Activated T-cell treated with anti-CD3 and anti-CD28 coated beads, Interleukin-2, amount 50 U/mL, for 1 hour (primary cell): Measurements from ENCODE around the gene ERGIC1.
A peak's percentile ranks its signal among the peaks of the same experiment; 100 is the strongest.

Experiments
- DNase-seq: peaks from one replicate; pipeline ENCODE4 v3.0.0-alpha.2; 2020

The ERGIC1 gene

DNA sequence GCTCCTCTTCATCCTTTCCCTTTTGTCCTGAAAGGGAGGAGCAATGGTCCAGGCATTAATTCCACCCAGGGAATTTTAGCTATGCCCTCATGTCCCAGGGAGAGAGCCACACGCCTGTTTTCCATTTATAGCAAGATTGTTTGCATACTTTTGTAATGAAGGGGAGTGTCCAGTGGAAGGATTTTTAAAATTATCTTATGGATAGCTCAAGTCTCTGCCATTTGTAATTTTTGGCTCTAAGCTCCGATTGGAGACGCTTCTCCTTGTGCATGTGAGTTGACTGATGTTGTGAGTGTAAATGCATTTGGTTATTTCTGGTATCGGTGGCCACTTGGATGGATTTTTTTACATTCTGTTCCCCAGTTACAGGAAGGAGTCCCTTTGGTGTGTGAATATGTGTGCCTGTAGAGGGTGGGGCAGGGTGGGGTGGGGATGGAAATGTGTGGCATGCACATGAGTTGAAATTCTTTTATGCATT, 118.0 kb downstream of the ERGIC1 start:
- DNase-seq = no peak

DNA sequence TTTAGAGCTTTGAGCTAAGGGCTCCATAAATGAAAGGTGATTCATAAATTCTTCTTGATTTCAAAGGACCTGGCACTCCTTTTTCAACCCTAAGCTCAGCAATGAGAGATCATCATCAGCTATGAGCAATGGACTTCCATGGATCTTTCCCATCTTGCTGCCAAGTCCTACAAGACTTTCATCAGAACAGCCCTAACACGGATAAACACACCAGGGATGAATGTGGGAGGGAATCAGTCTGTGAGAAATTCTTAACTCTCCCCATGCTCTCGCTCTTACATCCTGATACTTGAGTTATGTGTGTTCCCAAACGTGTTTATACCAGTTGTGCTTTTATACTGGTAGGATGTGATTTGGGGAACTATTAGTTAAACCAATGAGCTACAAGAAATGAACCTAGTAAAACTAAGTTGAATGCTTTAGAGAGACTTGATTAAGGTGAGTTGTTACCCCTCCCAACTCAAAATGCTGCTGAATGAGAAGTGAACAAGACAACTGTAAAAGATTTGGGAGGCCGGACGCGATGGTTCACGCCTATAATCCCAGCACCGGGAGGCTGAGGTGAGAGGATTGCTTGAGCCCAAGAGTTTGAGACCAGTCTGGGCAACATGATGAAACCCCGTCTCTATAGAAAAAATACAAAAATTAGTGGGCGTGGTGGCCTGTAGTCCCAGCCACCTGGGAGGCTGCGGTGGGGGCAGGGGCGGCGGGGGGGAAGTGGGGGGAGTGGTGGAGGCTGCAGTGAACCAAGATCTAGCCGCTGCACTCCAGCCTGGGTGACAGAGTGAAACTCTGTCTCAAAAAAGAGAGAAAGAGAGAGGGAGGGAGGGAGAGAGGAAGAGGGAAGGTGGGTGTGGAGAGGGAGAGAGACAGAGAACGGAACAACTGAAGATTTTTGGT, 120.0 kb downstream of the ERGIC1 start:
- no peak for DNase-seq

DNA sequence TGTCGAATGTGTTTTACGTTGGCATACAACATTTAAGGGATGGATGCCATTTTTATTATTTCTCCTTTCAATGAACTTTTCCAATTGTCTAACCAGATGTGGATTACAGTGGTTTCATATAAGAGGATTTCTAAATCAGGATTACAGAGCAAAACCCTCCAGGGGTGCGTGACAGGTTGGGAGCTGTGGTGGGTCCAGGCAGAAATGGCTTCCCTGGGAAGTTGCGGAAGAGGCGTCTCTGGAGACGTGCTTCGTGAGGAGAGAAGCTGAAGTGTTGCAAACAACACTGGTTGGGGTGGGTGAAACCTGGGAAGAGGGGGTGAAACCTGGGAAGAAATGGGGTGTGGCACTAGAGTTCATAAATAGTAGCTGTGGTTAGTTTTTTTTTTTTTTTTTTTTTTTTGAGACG, 120.7 kb downstream of the ERGIC1 start:
- no peak for DNase-seq

DNA sequence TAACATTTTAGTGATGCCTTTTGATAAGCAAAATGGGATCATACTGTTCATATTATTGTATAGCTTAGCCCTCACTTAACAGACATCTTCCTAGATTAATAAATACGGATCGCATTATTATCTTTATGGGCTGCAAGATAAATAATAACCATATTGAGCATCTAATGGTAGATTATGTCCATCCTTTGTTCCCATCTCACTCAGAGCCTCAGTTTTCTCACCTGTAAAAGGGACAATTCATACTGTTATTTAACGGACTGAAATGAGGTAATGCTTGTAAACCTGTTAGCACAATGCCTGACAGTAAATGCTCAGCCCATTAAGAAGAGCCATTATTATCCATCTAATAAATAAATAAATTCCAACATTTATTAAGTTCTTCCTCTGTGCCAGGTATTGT, 122.2 kb downstream of the ERGIC1 start:
- DNase-seq = no peak

DNA sequence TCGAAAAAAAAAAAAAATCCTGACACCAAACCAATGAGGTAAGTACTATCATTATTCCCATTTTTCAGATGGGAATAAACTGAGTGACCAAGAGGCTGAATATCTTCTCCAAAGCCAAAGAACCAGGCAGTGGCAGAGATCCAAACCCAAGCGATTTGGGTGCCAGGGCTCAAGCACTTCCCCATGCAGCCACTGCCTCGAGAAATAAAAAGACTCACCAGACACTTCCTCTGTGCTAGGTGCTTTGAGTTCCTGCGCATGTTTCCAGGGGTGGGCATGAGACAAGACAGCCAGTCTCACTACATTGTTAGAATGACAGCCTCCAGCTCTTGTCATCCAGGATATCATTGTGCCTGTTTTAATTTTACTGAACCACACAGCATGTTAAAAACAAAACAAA, 122.9 kb downstream of the ERGIC1 start:
- no peak for DNase-seq

DNA sequence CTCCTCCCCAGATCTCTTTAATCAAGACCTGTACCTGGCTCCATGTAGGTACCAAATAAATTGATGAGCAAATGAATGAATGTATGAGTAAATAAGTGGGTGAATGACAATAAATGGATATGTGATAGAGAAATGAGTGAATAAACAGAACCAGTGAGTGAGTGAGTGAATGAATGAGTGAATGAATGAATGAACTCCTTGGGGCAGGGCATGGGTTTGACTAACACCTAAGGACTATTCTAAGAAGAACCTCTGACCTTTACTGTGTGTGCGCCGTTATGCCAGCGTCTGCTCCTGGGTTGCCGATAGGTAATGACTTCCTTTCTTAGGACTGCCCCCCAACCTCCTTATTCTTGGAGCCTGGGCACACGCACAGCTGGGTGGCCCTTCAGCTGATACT, 123.4 kb downstream of the ERGIC1 start:
- DNase-seq = no peak

DNA sequence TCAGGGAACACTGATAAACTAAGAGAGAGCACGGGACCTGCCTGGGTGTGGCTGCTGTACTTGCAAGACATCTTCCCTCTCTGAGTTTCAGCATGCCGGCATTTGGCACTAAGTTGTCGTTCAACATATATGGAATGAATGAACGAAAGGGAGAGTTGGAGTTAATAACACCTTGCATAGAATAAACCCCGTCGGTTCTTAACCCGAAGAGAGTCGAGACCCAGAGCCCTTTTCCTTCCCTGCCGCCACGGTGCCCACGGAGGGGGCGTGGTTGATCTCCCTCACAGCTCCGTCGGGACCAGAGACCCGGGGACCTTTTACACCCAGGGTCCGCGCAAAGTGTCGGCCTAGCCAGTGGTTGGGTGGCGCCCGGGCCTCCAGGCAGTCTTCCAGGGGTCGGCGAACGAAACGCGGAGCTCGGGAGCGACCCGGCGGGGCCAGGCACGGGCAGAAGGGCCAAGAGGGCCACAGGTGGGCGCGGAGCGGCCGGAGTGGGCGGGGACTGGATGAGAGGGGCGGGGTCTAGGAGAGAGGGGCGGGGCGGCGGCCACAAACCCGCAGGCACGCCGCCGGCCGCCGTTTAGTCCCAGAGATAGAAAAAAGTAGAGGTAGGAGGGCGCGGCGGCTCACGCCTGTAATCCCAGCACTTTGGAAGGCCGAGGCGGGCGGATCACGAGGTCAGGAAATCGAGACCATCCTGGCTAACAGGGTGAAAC, 124.4 kb downstream of the ERGIC1 start:
- peak; percentile 69 for DNase-seq

DNA sequence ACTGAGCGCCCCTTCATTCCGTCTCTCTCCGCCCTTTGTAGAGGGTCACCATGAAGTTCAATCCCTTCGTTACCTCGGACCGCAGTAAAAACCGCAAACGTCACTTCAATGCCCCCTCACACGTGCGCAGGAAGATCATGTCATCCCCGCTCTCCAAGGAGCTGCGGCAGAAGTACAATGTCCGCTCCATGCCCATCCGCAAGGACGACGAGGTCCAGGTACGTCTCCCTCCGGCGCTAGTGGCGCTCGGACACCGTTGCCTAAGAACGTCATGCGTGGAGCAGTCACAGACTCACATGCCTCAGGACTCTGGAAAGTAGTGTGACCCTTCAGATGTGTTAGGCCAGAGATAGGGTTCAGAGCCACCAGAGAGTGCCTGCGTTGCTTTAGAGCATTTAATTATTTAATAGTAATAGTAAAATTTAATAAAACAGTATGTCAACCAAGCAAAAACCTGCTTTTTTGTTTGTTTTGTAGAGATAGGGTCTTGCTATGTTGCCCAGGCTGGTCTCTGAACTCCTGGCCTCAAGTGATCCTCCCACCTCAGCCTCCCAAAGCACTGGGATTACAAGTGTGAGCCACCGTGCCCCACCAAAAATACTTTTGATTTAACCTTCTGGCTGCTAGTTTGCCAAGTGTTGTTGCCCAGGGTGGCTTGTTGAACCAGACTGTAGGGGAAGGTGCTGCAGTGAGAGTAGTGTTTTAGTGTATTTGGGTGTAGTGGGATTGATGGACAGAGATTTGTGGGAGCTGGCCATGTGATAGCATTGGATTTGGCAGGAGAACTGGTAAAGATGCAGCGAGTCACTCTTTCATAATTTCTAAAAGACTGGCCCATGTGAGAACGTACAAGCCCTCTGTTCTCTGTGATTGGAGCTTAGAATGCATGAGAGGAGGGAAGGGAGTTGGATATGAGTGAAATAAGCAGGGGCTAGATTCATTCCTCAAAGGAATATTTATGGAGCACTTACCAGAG, 126.1 kb downstream of the ERGIC1 start:
- no peak for DNase-seq

DNA sequence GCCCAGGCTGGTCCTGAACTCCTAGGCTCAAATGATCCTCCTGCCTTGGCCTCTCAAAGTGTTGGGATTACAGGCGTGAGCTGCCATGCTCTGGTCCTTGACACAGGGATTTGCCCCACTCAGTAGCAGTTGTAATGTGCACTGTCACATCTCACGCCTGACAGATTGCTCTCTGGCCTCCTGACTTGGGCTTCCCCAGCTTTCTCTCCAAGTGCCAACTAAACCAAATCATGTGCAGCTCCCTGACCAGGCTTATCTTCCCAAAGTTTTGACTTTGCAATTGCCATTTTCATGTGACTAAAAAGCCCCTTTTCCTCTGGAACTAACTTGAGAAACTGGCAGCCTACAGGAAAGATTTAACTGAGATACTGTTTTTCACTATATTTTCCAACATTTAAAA, 135.9 kb downstream of the ERGIC1 start:
- DNase-seq = no peak

DNA sequence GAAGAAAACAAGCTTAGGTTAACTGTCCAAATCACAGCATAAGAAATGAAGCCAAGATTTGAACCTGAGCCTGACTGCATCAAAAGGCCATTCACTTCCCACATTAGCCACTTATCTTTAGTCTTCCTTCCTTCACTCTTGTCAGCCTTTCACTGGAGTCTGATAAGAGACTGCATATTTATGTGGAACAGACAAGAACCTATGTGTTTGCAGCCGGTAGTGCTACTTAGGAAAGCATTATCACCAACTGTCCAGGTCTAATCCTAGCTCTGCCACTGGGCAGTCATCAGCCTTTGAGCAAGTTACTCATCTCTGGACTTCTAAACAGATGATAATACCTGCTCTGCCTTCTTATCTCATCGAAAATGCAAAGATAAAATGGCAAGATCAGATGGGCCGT, 137.4 kb downstream of the ERGIC1 start:
- no peak for DNase-seq

DNA sequence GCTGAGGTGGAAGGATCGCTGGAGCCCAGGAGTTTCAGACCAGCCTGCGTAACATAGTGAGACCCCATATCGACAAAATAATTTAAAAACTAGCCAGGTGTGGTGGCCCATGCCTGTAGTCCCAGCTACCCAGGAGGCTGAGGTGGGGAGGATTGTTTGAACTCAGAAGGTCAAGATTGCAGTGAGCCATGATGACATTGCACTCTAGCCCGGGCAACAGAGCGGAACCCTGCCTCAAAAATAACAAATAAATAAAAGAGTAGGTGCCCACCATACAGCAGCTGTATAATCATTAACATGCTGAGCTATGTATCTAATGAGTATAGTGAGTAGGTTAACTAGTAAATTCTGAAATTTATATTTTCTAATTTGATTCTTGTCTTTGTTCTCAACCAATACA, 138.5 kb downstream of the ERGIC1 start:
- no peak for DNase-seq

DNA sequence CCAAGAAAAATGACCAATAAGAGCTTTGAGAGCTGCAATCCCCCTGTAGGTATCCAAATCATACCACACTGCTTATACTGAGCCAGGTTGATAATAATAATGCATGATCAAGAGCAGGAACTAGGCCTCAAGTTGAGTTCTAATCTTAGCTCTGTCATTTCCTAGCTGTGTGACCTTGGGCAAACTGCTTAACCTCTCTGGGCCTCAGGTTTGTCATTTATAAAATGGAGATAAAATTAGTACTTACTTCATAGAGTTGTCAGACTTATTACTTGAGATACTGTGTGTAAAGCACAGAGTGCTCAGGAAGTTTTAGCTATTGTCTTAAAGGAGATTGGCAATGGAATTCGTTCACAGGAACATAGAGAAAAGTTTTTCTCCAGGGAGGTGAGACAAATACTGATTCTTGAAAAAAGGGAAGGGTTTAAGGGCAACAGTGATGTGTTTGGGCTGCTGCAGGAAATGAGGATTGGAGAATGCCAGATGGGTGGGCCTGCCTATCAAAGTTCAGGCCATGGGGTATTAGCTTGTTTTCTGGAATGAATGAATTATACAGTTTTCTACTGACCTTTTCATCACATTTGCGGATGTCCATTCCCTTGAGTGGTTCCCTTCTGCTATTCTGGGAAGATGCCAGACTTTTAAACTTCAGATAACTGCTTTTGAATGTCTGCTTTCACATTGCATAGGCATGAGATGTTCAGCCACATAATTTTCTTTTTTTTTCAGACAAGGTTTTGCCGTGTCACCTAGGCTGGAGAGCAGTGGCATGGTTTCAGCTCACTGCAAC, 139.3 kb downstream of the ERGIC1 start:
- no peak for DNase-seq

DNA sequence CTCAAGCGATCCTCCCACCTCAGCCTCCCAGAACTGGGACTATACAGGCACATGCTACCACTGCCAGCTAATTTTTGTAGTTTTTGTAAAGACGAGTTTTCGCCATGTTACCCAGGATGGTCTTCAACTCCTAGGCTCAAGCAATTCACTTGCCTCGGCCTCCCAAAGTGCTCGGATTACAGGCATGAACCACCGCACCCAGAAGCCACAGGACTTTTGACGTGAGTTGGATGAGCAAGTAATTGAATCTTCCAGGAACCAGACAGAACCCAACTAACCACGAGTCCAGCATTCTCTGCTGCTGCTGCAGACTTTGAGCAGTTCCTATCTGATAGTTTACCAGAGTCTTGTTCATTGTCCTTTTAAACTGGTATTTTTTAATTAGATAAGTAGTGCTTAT, 139.9 kb downstream of the ERGIC1 start:
- DNase-seq = no peak

DNA sequence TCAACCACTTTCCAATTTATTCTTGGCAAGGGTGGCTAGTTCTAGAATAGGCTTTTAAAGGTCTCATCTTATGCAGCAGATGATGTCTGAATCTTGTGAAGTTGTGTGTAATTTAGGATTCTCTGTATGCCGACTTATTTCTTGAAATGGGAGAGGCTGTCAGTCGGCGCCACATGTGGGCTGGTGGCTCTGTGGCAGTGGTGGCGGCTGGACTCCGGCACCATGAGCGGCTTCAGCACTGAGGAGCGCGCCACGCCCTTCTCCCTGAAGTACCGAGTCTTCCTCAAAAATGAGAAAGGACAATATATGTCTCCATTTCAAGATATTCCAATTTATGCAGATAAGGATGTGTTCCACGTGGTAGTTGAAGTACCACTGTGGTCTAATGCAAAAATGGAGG, 141.2 kb downstream of the ERGIC1 start:
- no peak for DNase-seq

DNA sequence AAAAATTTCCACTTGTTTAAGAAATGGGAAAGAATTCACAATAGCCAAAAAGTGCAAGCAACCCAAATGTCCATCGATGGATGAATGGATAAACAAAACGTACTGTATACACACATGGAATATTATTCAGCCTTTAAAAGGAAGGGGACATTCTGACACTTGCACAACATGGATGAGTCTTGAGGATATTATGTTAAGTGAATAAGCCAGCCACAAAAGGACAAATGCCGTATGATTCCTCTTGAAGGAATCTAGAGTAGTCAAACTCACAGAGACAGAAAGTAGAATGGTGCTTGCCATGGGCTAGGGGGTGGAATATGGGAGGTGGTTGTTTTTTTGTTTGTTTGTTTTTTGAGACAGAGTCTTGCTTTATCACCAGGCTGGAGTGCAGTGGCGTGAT, 145.7 kb downstream of the ERGIC1 start:
- DNase-seq = no peak

DNA sequence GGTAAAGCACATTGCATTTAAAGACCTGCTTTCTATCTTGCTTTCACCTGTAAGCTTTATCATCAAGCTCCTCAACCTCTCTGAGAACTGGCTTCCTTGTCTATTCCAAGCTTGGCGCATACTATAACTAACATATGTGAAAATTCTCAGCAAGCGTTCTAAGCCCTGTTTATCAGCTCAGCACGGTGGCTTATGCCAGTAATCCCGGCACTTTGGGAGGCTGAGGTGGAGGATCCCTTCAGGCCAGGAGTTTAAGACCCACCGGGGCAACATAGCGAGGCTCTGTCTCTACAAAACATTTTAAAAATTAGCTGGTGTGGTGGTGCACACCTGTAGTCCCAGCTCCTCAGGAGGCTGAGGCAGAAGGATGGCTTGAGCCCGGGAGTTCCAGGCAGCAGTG, 147.9 kb downstream of the ERGIC1 start:
- DNase-seq = no peak

DNA sequence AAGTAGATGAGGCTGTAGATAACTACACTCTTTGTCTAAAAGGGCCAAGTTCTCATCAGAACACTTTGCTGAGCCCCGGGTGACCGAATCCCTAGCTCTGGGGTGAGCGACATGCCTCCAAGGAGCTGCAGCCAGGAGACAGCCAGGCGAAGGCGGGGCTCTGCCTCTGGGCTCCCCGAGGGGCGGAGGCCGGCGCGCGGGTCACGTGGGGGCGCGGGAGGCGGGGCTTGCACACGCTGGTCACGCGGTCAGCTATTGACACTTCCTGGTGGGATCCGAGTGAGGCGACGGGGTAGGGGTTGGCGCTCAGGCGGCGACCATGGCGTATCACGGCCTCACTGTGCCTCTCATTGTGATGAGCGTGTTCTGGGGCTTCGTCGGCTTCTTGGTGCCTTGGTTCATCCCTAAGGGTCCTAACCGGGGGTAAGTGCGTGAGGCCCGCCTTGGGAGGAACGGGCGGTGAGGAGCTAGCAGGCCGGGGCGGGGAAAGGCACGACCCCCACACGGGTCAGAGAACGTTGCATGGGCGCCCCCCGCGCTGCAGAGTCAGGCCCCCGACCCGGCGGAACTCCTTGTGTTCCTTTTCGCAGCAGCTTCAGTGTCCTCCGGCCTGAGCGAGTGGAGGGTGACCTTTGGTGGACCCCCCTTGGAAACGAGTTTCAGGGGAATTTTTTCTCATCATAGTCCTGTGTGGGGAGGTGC, 149.6 kb downstream of the ERGIC1 start, which contains the start of gene ATP6V0E1:
Gene ATP6V0E1, plus strand, starts transcription at position 230 of the 702 bp plus-strand sequence. Its CDS starts 90 bp downstream, at position 320.
- peak; percentile 95 for DNase-seq

DNA sequence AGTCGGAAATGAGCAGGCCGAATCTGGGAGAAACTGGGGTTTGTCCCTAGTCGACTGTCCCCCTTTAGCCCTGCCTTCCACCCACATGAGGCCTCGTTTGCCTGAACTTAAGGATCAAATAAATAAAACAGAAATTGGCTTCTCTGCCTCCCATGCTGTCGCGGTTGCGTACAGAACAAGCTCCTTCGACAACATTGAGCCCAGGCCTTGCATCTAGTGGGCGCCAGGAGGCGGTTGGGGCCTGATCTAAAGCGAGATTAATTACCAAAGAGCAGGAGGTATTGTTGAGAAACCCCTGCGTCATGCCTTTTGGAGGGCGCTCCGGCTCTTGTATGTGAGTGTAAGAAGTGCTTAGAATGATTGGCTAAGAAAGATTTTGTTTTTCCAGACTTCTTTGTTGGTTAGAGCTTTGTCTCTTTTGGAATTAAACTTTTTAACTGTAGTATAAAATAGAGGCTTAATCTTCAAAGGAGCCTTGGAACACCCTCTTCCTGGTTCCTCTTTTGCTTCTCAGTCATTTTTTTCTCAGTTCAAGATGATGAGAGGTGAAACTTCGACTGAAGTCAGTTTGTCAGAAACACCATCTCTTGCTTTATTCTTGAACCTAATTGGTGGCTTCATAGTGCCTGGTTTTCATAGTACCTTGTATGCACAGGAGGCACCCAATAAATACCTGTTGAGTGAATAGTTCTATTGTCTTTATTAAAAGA, 150.3 kb downstream of the ERGIC1 start:
- peak; percentile 77 for DNase-seq

DNA sequence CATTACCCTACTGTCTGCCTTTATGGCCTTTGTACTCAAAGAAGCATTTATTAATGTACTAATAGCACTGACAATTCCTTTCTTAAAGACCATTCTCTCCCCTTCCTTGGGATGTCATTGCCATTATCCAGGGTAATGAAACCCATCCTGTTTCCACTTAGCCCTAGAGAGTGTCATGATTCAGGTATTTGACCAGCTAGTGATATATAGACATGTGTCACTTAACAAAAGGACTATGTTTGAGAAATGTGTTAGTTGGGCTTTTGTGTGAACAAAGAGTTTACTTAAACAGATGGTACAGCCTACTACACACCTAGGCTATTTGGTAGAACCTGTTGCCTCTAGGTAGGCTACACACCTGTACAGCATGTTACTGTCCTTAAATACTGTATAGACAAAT, 151.5 kb downstream of the ERGIC1 start:
- DNase-seq = no peak

DNA sequence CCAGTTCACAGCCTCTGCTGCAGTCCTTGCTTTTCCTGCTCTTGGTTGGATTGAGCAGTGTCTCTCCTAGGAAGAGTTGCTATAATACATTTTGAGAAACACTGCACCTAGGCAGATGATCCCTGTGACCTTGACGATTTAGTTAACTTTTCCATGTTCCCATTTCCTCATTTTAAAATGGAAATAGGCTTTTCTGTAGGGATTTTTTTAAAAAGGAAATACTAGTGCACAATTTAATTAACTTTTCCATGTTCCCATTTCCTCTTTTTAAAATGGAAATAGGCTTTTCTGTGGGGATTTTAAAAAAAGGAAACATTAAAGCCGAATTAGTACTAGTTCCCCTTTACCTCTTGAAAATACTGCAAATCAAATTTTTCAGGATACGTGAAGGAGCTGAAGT, 154.2 kb downstream of the ERGIC1 start:
- DNase-seq = no peak

DNA sequence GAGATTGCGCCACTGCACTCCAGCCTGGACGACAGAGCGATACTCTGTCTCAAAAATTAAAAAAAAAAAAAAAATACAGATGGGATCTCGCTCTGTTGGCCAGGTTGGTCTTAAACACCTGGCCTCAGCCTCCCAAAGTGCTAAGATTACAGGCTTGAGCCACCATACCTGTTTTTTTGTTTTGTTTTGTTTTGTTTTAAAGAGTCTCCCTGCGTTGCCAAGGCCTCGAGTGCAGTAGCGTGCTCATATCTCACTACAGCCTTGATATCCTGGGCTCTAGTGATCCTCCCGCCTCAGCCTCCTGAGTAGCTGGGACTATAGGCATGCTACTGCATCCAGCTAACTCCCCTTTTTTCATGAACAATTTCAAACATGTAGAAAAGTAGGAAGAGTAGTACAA, 156.7 kb downstream of the ERGIC1 start:
- no peak for DNase-seq
